DMS 273 treated with DMSO at 0.1 percent for 48 hours (cell line): ENCODE results near the gene VPS26B.
"Not testable (repeated sequence)": the region's sequence is repeated elsewhere in the genome, so short reads cannot be mapped to it uniquely, and the experiment has no call there.

Source experiments
- DNase-seq: peaks from one replicate; lab custom pipeline; 2025; lab: John Stamatoyannopoulos, UW

The VPS26B gene

GRCh38 chr11:134223836-134224709, at the start of gene VPS26B, which contains the start of gene NCAPD3:
Gene VPS26B (plus strand): TSS chr11:134224671. CDS start chr11:134225123, 452 bp downstream.
Gene NCAPD3 (minus strand): TSS chr11:134223967. CDS start chr11:134223926, 41 bp downstream.
- DNase-seq, result peak; percentile 84

GRCh38 chr11:134176284-134176683, 48.2 kb upstream of the VPS26B start:
- DNase-seq, result no peak

- DNase-seq, result no peak
Observed at GRCh38 chr11:134178032-134178674, 46.3 kb upstream of the VPS26B start.

- DNase-seq, result no peak
Observed at GRCh38 chr11:134181707-134182106, 42.8 kb upstream of the VPS26B start.

- DNase-seq, result not testable (repeated sequence)
Observed at GRCh38 chr11:134188092-134188491, 36.4 kb upstream of the VPS26B start.

- DNase-seq, result no peak
Observed at GRCh38 chr11:134196756-134197155, 27.7 kb upstream of the VPS26B start.

GRCh38 chr11:134199531-134199930, 24.9 kb upstream of the VPS26B start:
- no peak for DNase-seq

GRCh38 chr11:134200688-134201087, 23.8 kb upstream of the VPS26B start:
- DNase-seq, result no peak

- no peak for DNase-seq
Observed at GRCh38 chr11:134202661-134203060, 21.8 kb upstream of the VPS26B start.

- DNase-seq, result no peak
Observed at GRCh38 chr11:134205729-134206128, 18.7 kb upstream of the VPS26B start.

GRCh38 chr11:134206185-134206584, 18.3 kb upstream of the VPS26B start:
- no peak for DNase-seq

- DNase-seq, result no peak
Observed at GRCh38 chr11:134207538-134208239, 16.8 kb upstream of the VPS26B start.

- no peak for DNase-seq
Observed at GRCh38 chr11:134215836-134216235, 8.6 kb upstream of the VPS26B start.

- no peak for DNase-seq
Observed at GRCh38 chr11:134216816-134217215, 7.7 kb upstream of the VPS26B start.

- no peak for DNase-seq
Observed at GRCh38 chr11:134223121-134223520, 1.4 kb upstream of the VPS26B start.

GRCh38 chr11:134224710-134225664, 516 bp downstream of the VPS26B start:
- DNase-seq, result no peak

- no peak for DNase-seq
Observed at GRCh38 chr11:134226806-134227325, 2.4 kb downstream of the VPS26B start.

- no peak for DNase-seq
Observed at GRCh38 chr11:134228625-134229024, 4.2 kb downstream of the VPS26B start.

- no peak for DNase-seq
Observed at GRCh38 chr11:134229126-134229790, 4.8 kb downstream of the VPS26B start.

GRCh38 chr11:134230339-134230738, 5.9 kb downstream of the VPS26B start:
- DNase-seq, result no peak
